CD4-positive, alpha-beta T cell (primary cell): ENCODE data around the gene FARS2. TPM values are rescaled to one million over a fixed set of nuclear protein-coding genes. Genes with fewer than 3 reads are reported as not detected.

Experiments
- ATAC-seq: fragments of 200-7000 bp; cut with Tn5 transposase; one replicate; pipeline ENCODE4 v1.10.0; 2022; ENCODE audit warnings: mild to moderate bottlenecking; ENCODE audit not compliant: poor library complexity
- CTCF ChIA-PET: fragments of 350-600 bp; sonication (Branson Sonifier 250); formaldehyde crosslinking; loops from one replicate; lab custom pipeline; 2021; ENCODE audit warnings: antibody characterized with exemption, inconsistent platforms; lab: Charles Lee
- POLR2A ChIA-PET: fragments of 350-600 bp; sonication (Branson Sonifier 250); formaldehyde crosslinking; loops from one replicate; lab custom pipeline; 2021; ENCODE audit warnings: antibody characterized with exemption, inconsistent platforms; lab: Charles Lee
- DNase-seq, 14 experiments: peaks; one replicate each; pipeline ENCODE4 v3.0.0-alpha.2; 2013 to 2020; ENCODE audit warnings: mixed read lengths in 2 of 14
- H3K27ac ChIP-seq, 2 donors: one replicate each; pipeline versions ENCODE4 v1.5.1 to v1.7.0; 2013; ENCODE audit warnings: low read length in 2 of 2, low read depth in 1 of 2, mild to moderate bottlenecking in 1 of 2
- H3K27me3 ChIP-seq, 2 experiments: 1 replicate in 1 of 2; 2 replicates in 1 of 2; pipeline versions ENCODE4 v1.6.1 to v1.7.0; 2013; ENCODE audit warnings: low read length in 2 of 2, control low read depth in 1 of 2, mild to moderate bottlenecking in 1 of 2, moderate library complexity in 1 of 2; ENCODE audit not compliant: insufficient read depth in 2 of 2, control insufficient read depth in 1 of 2
- H3K36me3 ChIP-seq: one replicate; pipeline ENCODE4 v1.6.1; 2013; ENCODE audit warnings: low read length, control low read depth; ENCODE audit not compliant: insufficient read depth
- H3K4me1 ChIP-seq: one replicate; pipeline ENCODE4 v1.6.1; 2013; ENCODE audit warnings: low read length, control low read depth; ENCODE audit not compliant: insufficient read depth
- H3K4me3 ChIP-seq: one replicate; pipeline ENCODE4 v1.5.1; 2013; ENCODE audit warnings: mild to moderate bottlenecking, low read length, moderate library complexity
- H3K9me3 ChIP-seq, 2 experiments: 1 replicate in 1 of 2; 2 replicates in 1 of 2; pipeline versions ENCODE4 v1.6.1 to v1.7.0; 2013; ENCODE audit warnings: low read length in 2 of 2, mild to moderate bottlenecking in 2 of 2, control low read depth in 1 of 2, moderate library complexity in 1 of 2; ENCODE audit not compliant: control insufficient read depth in 1 of 2, insufficient read depth in 1 of 2
- H3K27ac Mint-ChIP-seq: one replicate; pipeline ENCODE4 v1.8.0; 2020; ENCODE audit warnings: mixed read lengths
- H3K27me3 Mint-ChIP-seq: one replicate; pipeline ENCODE4 v1.8.0; 2021; ENCODE audit warnings: mixed read lengths
- H3K36me3 Mint-ChIP-seq: one replicate; pipeline ENCODE4 v1.8.0; 2021; ENCODE audit warnings: low read depth, mixed read lengths
- H3K4me1 Mint-ChIP-seq: one replicate; pipeline ENCODE4 v1.8.0; 2021; ENCODE audit warnings: low read depth, mixed read lengths
- H3K4me3 Mint-ChIP-seq: one replicate; pipeline ENCODE4 v1.8.0; 2020; ENCODE audit warnings: mild to moderate bottlenecking, mixed read lengths
- H3K9me3 Mint-ChIP-seq: one replicate; pipeline ENCODE4 v1.8.0; 2020; ENCODE audit warnings: mixed read lengths
- CTCF ChIP-seq: fragments of 200-600 bp; IDR thresholded peaks from one replicate; pipeline ENCODE4 v1.8.0; 2022; ENCODE audit warnings: antibody characterized with exemption, mild to moderate bottlenecking
- intact Hi-C, 2 experiments: fragments of 100-400 bp; cut with DNase I in 1 of 2; cut with micrococcal nuclease in 1 of 2; formaldehyde crosslinking; loops; one replicate each; pipeline versions ENCODE4 v1.15.1 to v1.9.0; 2023 to 2025; cut with DNase I, micrococcal nuclease
- total RNA-seq, 174 experiments: library from RNA in 2 of 174; stranded (reverse) in 2 of 174; gene quantifications; one replicate each; pipeline ENCODE4 v1.2.3 and lab custom pipeline; 2021 to 2026

The FARS2 gene
- total RNA-seq, 2 experiments from 2014 or later, result 12.6 to 12.8 TPM

- H3K4me1 Mint-ChIP-seq, result peaks cover 4% of the 10 kb centered on the region
- Histone ChIP-seq H3K27ac (no peak overlapping the region), H3K4me1 (no peaks in the 10 kb centered on the region), H3K4me3 (no peak overlapping the region), H3K36me3 (no peaks in the 10 kb centered on the region), H3K27me3 (no peaks in the 10 kb centered on the region), H3K9me3 (peaks cover 0 to 5% of the 10 kb centered on the region in 2 experiments)
- H3K27ac Mint-ChIP-seq, result no peak overlapping the region
- ATAC-seq, result no peak
- H3K9me3 Mint-ChIP-seq, result no peaks in the 10 kb centered on the region
- intact Hi-C loops, result no loop called here
- no peak overlapping the region for H3K4me3 Mint-ChIP-seq
- ChIA-PET POLR2A (no interaction called here), CTCF (no interaction called here)
- peaks cover 37% of the 10 kb centered on the region for H3K36me3 Mint-ChIP-seq
- no peak for TF ChIP-seq CTCF
- no peaks in the 10 kb centered on the region for H3K27me3 Mint-ChIP-seq
- DNase-seq, result no peak
Observed at GRCh38 chr6:5412017-5412416, 150.7 kb downstream of the FARS2 start.

- POLR2A ChIA-PET, result no interaction called here
- peaks cover 3% of the 10 kb centered on the region for H3K9me3 Mint-ChIP-seq
- no peak for DNase-seq
- H3K4me1 ChIP-seq, result no peaks in the 10 kb centered on the region
- peaks cover 40% of the 10 kb centered on the region for H3K36me3 Mint-ChIP-seq
- peaks cover 0 to 5% of the 10 kb centered on the region in 2 experiments for H3K9me3 ChIP-seq
- no peak for ATAC-seq
- no peak overlapping the region for H3K27ac Mint-ChIP-seq
- H3K27me3 Mint-ChIP-seq, result no peaks in the 10 kb centered on the region
- H3K4me3 Mint-ChIP-seq, result no peak overlapping the region
- H3K36me3 ChIP-seq, result no peaks in the 10 kb centered on the region
- H3K27me3 ChIP-seq, result no peaks in the 10 kb centered on the region
- peaks cover 4% of the 10 kb centered on the region for H3K4me1 Mint-ChIP-seq
- CTCF ChIA-PET, result no interaction called here
- no peak overlapping the region for H3K4me3 ChIP-seq
- TF ChIP-seq CTCF, result no peak
- H3K27ac ChIP-seq, result no peak overlapping the region
- intact Hi-C loops, result no loop called here
Observed at GRCh38 chr6:5412663-5413062, 151.3 kb downstream of the FARS2 start.

GRCh38 chr6:5416250-5416649 is 154.9 kb downstream of the FARS2 start:
- POLR2A ChIA-PET, result no interaction called here
- ATAC-seq, result no peak
- no peak for TF ChIP-seq CTCF
- Histone ChIP-seq H3K36me3 (no peaks in the 10 kb centered on the region), H3K4me1 (no peaks in the 10 kb centered on the region), H3K9me3 (peaks cover 0 to 5% of the 10 kb centered on the region in 2 experiments), H3K27ac (no peak overlapping the region), H3K4me3 (no peak overlapping the region), H3K27me3 (no peaks in the 10 kb centered on the region)
- intact Hi-C loops, result no loop called here
- peaks cover 47% of the 10 kb centered on the region for H3K36me3 Mint-ChIP-seq
- no peak overlapping the region for H3K27ac Mint-ChIP-seq
- DNase-seq, result no peak
- no peak overlapping the region for H3K4me3 Mint-ChIP-seq
- CTCF ChIA-PET, result no interaction called here
- peaks cover 4% of the 10 kb centered on the region for H3K4me1 Mint-ChIP-seq
- no peaks in the 10 kb centered on the region for H3K27me3 Mint-ChIP-seq
- H3K9me3 Mint-ChIP-seq, result peaks cover 3% of the 10 kb centered on the region
